Measurements from ENCODE around the gene RBM3. TPM values are rescaled to one million over a fixed set of nuclear protein-coding genes. Genes with fewer than 3 reads are reported as not detected.

RBM3 gene
- total RNA-seq, 2 donors from 2014 or later = 176 to 335 TPM

DNA sequence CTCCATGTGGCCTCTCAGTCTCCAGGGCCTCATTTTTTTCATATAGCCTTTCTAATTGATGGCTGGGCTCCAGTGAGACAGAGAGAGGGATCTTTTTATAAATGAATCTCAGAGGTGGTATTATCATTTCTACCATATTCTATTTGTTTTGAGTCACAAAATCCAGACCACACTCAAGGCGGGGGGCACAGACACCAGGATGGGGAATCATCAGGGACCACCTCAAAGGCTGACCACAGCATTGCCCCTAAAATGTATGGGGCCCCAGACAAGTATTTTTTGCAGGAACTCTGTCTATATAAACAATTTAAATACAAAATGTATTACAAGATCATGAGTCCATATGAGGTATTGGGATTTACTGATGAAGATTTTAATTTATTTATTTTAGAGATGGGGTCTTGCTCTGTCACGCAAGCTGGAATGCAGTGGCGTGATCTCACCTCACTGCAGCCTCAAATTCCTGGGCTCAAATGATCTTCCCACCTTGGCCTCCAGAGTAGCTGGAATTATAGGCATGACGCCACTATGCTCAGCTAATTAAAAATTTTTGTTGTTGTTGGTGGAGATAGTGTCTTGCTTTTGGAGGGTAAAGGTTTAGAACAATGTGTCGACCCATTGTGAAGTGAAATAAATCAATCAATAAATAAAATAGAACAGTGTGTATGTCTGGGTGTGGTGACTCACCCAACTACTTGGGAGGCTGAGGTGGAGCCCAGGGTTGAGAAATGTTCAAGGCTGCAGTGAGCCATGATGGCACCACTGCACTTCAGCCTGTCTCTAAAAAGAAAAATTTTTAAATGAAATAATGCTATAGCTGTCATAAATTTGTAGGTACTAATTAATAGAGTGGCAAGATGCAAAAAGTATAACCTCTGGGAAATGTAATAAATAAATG, 52.4 kb downstream of the RBM3 start:
- Mint-ChIP-seq H3K27me3 (no peaks in the 10 kb centered on the region), H3K27ac (no peak overlapping the region), H3K4me1 (no peaks in the 10 kb centered on the region), H3K9me3 (no peaks in the 10 kb centered on the region), H3K36me3 (ENCODE audit: low read depth) (no peaks in the 10 kb centered on the region), H3K4me3 (no peak overlapping the region)
- ATAC-seq (replicated peaks) = no peak

Other genes with a start within 250 kb of the RBM3 start
- not detected for gene SSX3, start 217.8 kb upstream of the RBM3 start, total RNA-seq
- gene SSX4, start 190.9 kb upstream of the RBM3 start, total RNA-seq = not detected
- not detected for gene SSX4B, start 162.5 kb upstream of the RBM3 start, total RNA-seq
- 100 to 1,000 TPM; 130 to 170 TPM for gene SLC38A5, start 104.2 kb upstream of the RBM3 start, total RNA-seq
- 10 to 100 TPM; 59.8 to 93.5 TPM for gene FTSJ1, start 98.3 kb upstream of the RBM3 start, total RNA-seq
- 1 to 10 TPM; 8.9 to 9.4 TPM for gene PORCN, start 65.5 kb upstream of the RBM3 start, total RNA-seq
- gene EBP, start 52.7 kb upstream of the RBM3 start, total RNA-seq = 100 to 1,000 TPM; 104 to 213 TPM
- gene TBC1D25, start 34.8 kb upstream of the RBM3 start, total RNA-seq = 10 to 100 TPM; 19.4 to 25.4 TPM
- gene WDR13, start 23.0 kb downstream of the RBM3 start, total RNA-seq = 10 to 100 TPM; 45.6 to 74.0 TPM
- gene WAS, start 109.3 kb downstream of the RBM3 start, total RNA-seq = 100 to 1,000 TPM in 1 of 2 donors, 10 to 100 TPM in 1; 96.8 to 102 TPM
- gene SUV39H1, start 122.2 kb downstream of the RBM3 start, total RNA-seq = 10 to 100 TPM; 24.2 to 30.5 TPM
- gene GLOD5, start 187.3 kb downstream of the RBM3 start, total RNA-seq = not detected
- gene GATA1, start 212.1 kb downstream of the RBM3 start, total RNA-seq = not detected
- gene HDAC6, start 227.6 kb downstream of the RBM3 start, total RNA-seq = 100 to 1,000 TPM in 1 of 2 donors, 10 to 100 TPM in 1; 62.0 to 121 TPM